Measurements from ENCODE around the gene OSBPL5.

DNA sequence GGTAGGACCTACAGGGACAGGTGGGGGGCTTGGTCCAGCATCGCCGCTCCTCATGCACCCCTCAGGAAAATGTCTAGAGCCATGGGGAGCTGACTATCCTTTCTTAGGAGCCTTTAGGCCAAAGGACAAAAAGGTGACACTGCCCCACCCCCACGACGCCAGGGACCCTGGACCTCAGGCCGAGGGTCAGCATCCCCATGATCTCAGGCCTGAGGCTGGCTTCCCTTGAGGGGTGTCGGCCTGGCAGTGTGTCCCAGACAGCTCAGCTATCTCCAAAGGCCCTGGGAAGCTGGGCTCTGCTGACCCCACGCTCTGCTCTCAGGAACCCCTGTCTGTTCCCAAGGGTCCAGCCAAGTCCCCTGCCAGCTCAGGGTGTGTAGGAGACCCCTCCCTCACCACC, 37.2 kb upstream of the OSBPL5 start:
- TF ChIP-seq, protein P1, sequence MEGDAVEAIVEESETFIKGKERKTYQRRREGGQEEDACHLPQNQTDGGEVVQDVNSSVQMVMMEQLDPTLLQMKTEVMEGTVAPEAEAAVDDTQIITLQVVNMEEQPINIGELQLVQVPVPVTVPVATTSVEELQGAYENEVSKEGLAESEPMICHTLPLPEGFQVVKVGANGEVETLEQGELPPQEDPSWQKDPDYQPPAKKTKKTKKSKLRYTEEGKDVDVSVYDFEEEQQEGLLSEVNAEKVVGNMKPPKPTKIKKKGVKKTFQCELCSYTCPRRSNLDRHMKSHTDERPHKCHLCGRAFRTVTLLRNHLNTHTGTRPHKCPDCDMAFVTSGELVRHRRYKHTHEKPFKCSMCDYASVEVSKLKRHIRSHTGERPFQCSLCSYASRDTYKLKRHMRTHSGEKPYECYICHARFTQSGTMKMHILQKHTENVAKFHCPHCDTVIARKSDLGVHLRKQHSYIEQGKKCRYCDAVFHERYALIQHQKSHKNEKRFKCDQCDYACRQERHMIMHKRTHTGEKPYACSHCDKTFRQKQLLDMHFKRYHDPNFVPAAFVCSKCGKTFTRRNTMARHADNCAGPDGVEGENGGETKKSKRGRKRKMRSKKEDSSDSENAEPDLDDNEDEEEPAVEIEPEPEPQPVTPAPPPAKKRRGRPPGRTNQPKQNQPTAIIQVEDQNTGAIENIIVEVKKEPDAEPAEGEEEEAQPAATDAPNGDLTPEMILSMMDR (IDR thresholded peaks at IDR 0.05) = no peak
- TF ChIP-seq POLR2A (IDR thresholded peaks at IDR 0.05) = no peak
